ENCODE results near the gene USP3.

GRCh38 chr15:63565536-63566186 lies 61.3 kb downstream of the USP3 start:
- no peak for TF ChIP-seq CTCF (IDR thresholded peaks at IDR 0.05)
- no peak for TF ChIP-seq POLR2A (IDR thresholded peaks at IDR 0.05)
